Umbilical cord (tissue), 2 donors: Measurements from ENCODE around the gene HIVEP1. TPM values are rescaled to one million over a fixed set of nuclear protein-coding genes. Genes with fewer than 3 reads are reported as not detected.
A peak's percentile ranks its signal among the peaks of the same experiment; 100 is the strongest.

Experiments used
- DNase-seq: peaks from one replicate; pipeline ENCODE4 v3.0.0-alpha.2; 2015; ENCODE audit warnings: low spot score
- total RNA-seq: library from RNA; depleted of rRNA; stranded (reverse); fragments of >200 nt; gene quantifications from one replicate; pipeline ENCODE4 v1.2.3, GENCODE V29; 2014; ENCODE audit warnings: low replicate concordance; ENCODE audit not compliant: insufficient read depth

The HIVEP1 gene
- total RNA-seq, 1 donor from 2014 or later = 36.4 TPM

DNA sequence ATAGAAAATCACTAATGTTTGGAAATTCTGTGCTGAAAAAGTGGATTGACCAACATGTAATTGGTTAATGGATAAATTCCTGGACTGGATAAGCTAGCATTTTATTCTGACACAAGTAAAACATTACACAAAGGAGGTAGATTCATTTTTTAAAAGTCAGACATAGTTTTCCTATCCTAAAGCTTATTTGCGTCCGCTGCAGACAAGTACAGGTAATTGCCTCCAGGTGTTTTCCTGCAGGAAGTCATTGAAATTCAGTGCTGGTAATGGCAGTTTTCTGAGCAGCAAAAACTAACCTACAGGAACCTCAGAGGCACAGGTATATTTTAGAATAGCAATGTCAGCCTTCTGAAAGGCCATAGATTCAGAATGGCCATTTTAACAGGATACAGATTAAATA lies 20.0 kb upstream of the HIVEP1 start:
- DNase-seq = no peak

DNA sequence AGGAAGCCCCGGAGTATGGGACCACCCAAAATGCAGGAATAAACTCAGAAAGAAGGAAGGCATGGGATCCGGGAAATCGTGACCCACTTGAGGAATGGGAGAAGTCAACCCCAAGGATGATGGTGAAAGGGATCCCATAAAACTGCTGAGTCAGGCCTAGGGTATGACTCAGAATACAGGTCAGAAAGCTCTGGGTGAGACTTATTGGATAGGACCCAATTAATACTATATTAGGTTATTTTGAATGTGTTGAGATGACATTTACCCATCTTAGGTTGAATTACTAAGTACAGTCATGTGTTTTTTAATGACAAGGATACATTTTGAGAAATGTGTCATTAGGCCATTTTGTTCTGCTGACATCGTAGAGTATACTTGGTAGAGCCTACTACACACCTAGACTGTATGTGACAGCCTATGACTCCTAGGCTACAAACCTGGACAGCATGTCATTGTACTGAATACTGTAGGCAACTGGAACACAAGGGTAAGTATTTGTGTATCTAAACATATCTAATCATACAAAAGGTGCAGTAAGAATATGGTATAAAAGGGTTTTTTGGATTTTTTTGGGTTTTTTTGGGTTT lies 17.1 kb upstream of the HIVEP1 start:
- DNase-seq = no peak

DNA sequence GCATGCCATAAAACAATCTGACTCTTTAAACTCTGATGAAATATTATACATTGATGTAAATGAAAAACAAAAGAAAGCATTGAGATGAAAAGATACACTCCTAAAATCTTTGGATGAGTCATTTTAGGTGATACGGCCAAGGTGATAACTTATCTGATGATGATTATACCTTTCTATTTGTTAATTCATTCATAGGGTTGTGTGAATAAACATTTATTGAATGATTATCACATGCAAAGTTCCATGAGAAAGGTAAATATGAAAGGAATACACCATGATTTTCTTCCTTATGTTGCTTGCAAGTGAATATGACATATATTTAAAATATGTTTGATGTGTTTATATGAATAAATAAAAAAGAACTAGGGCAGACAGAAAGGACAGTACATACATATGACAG lies 15.4 kb upstream of the HIVEP1 start:
- DNase-seq = no peak

- DNase-seq = no peak
Measured at GRCh38 chr6:11999246-11999645, 12.9 kb upstream of the HIVEP1 start.

- DNase-seq = no peak
Measured at GRCh38 chr6:12000174-12000573, 11.9 kb upstream of the HIVEP1 start.

GRCh38 chr6:12001004-12001705 lies 11.0 kb upstream of the HIVEP1 start:
- no peak for DNase-seq

DNA sequence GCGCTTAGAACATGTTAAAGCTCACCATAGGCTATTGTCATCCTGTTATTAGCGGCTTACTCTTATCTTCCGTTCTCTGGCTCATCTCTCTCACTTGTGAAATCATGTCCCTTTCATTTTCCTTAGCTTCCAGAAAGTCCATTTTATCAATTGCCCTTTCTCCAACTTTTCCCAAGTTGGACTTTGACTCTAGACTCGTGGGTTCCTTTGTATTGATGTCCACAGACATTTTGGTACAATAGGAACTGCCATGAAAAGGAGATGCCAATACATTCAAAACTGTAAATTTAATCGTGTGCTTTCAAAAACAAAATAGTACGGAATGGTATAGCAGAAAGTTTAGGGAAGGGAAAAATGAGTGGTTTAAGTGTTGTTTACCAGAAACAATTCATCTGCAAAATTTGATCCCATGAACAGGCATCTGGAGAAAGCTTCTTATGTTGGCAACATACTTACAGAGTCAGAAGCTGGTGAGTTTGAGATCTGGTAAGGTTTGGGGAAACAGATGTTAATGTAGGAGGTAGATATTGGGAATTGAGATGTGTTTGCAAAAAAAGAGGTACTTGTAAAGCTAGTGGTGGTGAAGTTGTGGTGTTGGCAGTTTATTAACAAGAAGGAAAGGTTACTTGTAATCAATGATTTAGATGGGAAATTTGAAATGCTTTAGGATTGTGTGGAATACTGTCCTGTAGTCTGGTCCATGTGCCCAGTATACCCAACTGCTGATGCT lies 10.2 kb upstream of the HIVEP1 start:
- no peak for DNase-seq

DNA sequence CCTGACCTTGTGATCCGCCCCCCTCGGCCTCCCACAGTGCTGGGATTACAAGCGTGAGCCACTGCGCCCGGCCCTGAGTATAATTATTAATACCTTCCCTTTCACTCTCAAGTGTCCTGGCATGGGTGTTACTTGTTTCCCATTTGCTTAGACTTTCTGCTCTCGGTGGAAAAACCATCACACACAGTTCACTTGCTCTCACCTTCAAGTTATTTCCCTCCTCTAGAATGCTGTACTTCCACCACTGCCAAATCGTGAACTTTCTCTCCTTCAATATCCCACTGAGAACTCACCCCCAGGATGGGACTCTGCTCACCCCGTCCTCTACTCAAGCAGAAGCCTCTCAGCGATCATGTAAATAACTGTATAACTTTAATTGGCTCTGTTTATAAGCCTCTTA lies 4.6 kb upstream of the HIVEP1 start:
- DNase-seq = no peak

DNA sequence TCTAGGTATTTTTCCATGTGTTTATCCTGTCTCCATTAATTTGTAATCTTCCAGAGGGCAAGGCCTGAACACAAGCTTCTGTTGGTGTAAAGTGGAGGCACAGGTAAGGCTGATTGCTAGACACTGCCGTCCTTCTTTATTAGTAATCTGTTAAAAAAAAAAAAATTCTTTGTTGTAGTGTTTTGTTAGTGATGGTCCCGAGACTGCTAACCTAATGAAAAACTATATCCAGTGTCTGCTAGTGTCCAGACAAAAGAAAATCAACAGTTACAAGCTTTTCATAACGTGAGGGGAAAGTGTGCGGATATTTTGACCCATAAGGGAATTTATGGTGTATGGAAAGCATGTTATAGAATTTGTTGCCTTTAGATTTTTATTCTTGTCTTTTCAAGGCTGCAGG lies 4.2 kb upstream of the HIVEP1 start:
- no peak for DNase-seq

DNA sequence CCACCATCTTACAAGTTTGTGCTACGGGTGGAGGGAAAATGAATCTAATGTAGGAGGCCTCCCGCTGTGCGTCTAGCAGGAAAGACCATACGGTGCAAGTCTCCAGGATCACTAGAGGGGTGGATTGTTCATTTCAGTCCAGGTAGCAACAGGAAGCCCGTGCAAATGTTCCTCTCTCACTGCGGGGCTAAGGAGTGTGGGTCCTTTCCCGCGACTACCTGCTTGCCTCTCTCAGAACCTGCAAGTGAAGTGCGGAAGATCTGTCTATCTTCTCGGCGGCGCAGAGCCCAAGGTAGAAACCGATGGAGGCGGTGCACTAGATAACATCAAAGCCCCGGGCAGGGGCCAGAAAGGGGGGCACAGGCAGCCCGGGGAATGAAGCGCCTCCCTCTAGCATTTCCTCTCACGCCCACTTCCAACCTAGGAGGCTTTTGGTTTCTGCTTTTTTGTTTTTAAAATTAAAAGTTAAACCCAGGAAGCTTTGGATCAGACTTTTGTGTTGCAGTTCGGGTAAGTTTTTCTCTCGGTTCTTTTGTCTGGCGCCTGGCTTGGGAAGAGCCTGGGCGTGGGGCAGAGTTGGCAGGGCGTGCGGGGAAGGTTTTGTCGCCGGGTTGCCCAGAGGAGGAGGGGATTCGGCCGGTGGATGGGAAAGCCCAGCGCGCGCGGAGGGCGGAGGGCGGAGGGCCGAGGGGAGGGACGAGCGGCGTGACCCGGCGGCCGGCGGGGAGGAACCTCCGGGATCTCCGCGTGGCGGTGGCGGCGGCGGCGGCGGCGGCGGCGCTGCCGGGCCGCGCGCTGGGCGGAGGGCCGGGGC lies 3.5 kb upstream of the HIVEP1 start:
- peak; percentile 89 for DNase-seq

- peak; percentile 35 for DNase-seq
Measured at GRCh38 chr6:12009180-12009685, 2.9 kb upstream of the HIVEP1 start.

DNA sequence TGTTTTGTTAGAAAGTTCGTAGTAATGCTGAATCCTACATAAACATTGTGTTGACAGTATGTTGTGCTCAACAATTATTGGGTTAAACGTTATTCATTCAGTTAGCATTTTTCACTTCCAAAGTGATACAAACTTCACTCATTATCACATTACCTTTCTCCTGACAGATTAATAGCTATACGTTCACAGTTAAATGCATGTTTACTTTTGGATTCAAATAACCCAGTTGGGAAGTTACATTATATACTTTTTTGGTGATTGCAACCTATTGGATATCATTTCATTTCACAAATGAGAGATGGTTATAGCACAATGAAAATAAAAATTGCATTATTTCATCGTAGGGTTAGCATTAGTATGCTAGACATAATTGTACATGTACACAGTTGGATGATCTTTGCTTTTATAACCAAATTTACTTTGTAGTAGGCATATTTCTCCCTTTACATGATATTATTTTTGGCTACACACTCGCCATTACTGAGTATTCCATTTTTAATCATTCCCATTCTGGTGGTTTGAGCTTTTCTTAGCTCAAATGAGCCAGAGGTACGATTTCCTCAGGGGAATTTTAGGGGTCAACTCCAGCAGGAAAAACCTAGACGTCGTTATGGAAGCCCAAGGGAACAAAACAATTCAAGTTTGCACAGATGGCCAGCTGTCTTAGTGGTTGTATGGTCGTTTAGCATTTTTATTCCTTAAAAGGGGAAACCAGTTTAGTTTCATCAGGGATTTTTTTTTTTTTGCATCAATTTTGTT lies 2.1 kb upstream of the HIVEP1 start:
- DNase-seq = peak; percentile 40

DNA sequence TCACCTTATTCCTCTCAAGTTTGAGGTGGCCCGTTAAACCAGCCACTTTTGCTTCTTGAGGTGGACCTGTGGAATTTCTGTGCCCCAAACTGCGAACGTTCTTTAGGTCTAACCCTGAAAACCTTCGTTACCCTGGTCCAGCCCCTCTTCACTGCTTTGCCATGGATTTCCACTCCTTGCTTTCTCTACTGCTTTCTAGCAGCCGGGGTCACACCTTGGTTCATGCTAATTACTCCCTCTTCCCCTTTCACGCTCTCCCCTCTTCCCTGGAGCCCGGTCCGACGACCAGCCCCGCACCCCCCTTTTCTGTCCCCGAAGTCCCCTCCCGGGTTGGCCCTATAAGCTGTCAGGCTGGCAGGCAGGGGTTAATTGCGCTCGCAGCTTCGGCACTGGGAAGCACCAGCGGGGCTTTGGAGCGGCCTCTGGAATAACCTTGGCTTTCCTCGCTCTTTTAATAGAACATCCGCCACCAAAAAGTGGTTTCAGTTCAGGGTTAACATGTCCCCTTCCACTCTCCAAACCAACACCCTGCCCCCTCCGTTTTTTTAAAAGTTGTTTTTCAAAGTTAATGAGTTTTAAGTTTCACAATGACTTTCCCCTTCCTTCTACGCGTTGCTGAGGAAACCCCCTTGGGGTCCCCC lies 1.4 kb upstream of the HIVEP1 start:
- DNase-seq = peak; percentile 89

DNA sequence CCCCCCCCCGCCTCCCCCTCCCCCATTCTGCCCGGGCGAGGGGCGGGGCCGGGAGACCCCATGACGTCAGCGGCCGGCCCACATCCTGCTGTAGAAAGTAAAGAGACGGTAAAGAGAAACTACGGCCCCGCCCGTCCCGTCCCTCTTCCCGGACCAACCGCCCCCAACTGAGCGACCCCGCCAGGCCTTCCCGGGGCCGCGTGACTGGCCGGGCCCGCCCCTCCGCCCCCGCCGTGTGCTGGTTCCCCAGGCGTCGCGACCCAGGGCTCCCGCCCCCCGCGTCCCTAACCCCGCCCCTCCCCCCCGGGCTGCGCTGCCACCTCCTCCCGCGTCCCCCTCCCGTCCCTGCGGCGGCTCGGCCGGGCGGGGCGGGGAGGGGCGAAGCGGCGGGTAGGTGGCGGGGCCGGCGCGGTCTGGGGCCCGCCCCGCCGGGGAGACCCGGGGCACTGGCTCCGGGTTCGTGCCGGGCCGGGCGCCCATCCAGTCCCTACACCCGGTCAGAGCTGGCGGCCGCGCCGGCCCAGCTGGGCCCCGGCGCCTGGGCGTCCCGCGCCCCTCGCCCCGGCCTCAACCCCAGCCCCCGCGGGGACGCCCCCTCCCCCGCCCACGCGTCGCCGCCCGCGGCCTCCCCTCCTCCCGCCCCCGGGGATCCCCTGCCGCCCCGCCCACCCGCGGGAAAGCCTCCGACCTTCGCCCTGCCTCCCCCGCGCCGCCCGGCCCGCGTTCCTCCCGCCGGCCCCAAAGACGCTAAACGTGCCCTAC lies 655 bp upstream of the HIVEP1 start:
- DNase-seq = peak; percentile 98

- DNase-seq = peak; percentile 94
Measured at GRCh38 chr6:12012558-12013306, 620 bp downstream of the HIVEP1 start.

- no peak for DNase-seq
Measured at GRCh38 chr6:12013307-12013719, 1.2 kb downstream of the HIVEP1 start.

DNA sequence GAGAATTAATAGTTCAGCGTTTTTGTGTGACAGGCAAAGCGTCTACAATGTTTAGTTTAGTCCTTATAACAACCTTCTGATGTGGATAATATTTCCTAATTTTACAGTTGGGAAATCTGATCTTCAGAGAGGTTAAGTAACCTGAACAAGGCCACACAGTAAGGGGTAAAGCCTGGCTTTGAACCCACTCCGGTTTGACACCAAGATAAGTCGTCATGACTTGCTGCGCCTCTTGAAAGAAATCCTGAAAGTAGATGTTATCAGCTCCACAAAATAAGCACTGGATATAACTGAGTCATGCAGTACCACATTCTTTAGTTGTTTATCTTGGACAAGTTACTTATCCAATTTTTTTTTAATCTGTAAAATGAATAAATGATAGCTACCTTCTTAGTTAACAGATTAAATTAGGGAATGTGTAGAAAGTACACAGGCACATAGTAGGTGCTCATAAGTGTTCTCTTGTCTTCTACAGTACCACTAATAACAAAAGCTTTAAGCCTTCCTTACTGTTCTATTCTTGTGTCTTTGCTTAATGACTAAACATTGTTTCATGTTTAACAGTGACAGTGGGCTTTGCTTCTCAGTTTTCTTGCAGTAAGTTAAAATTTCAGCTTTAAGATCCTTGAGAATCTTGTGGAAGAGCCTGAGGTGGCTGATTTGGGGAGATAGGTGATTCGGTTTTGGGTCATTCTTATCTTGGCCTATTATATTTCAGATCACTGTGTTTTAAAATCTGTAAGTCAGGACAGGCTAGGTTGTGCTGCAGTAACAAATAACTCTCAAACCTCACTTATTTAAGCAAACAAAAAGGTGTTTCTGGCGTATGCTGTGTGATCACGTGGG lies 2.1 kb downstream of the HIVEP1 start:
- no peak for DNase-seq

GRCh38 chr6:12014873-12015149 lies 2.7 kb downstream of the HIVEP1 start:
- no peak for DNase-seq
